Ectodermal cell (in vitro differentiated cells): ENCODE measurements around the gene CRTC2.
"Not testable (repeated sequence)": the region's sequence is repeated elsewhere in the genome, so short reads cannot be mapped to it uniquely, and the experiment has no call there.

Experiments
- H3K27ac ChIP-seq: 2 replicates; pipeline ENCODE4 v1.7.0; 2013; ENCODE audit warnings: mild to moderate bottlenecking, low read depth, low read length; ENCODE audit not compliant: insufficient read depth, poor library complexity, severe bottlenecking
- H3K27me3 ChIP-seq: 2 replicates; pipeline ENCODE4 v1.7.0; 2013; ENCODE audit warnings: mild to moderate bottlenecking, low read length; ENCODE audit not compliant: insufficient read depth, control insufficient read depth, poor library complexity, severe bottlenecking
- H3K36me3 ChIP-seq: one replicate; pipeline ENCODE4 v1.7.0; 2013; ENCODE audit warnings: low read length; ENCODE audit not compliant: control insufficient read depth, insufficient read depth
- H3K4me1 ChIP-seq: one replicate; pipeline ENCODE4 v1.7.0; 2013; ENCODE audit warnings: low read length; ENCODE audit not compliant: control insufficient read depth, insufficient read depth
- H3K4me3 ChIP-seq: 2 replicates; pipeline ENCODE4 v1.7.0; 2013; ENCODE audit warnings: low read depth, low read length, control low read depth; ENCODE audit not compliant: insufficient read depth
- H3K9me3 ChIP-seq: 2 replicates; pipeline ENCODE4 v1.7.0; 2013; ENCODE audit warnings: mild to moderate bottlenecking, low read length, moderate library complexity; ENCODE audit not compliant: control insufficient read depth
- WGBS, 2 experiments: methylation state at CpG; one replicate each; pipeline ENCODE4 v1.1.7; 2013; ENCODE audit warnings: missing lambda C conversion rate in 2 of 2; 5-methylcytosine and 5-hydroxymethylcytosine counted together

CRTC2 gene

GRCh38 chr1:153919876-153920852 lies 38.2 kb downstream of the CRTC2 start:
- Histone ChIP-seq H3K36me3 (no peaks in the 10 kb centered on the region), H3K27me3 (no peaks in the 10 kb centered on the region), H3K27ac (no peak overlapping the region), H3K4me1 (peaks cover 23% of the 10 kb centered on the region), H3K4me3 (peak overlapping the region; percentile 73), H3K9me3 (no peaks in the 10 kb centered on the region)
- 65 to 70% methylated on average over 4 of the region's 4 CpGs for WGBS, 2 experiments

DNA sequence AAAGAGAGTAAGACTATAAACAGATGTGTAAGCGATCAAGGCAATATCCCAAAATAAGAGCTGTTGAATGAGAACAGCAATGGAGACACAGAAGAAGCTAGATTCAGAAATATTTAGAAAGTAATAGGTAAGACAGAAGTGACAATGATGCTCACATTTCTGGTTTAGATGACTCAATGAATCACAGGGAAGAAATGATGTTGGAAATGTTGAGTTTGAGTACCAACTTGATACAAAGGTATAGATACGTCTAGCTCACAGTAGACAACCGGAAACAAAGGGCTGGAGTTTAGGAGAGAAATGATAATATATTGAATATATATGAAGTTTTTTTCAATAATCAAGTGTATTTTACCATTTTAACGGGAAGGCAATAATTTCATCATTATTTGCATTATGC lies 42.1 kb downstream of the CRTC2 start:
- H3K9me3 ChIP-seq = no peaks in the 10 kb centered on the region
- H3K27ac ChIP-seq = no peak overlapping the region
- no peaks in the 10 kb centered on the region for H3K27me3 ChIP-seq
- no peak overlapping the region for H3K4me3 ChIP-seq
- peaks cover 23% of the 10 kb centered on the region for H3K4me1 ChIP-seq
- 97 to 100% methylated on average over 1 to 3 of the region's 4 CpGs for WGBS, 2 experiments
- no peaks in the 10 kb centered on the region for H3K36me3 ChIP-seq

GRCh38 chr1:153912349-153912748 lies 46.1 kb downstream of the CRTC2 start:
- Histone ChIP-seq H3K36me3 (peaks cover 4% of the 10 kb centered on the region), H3K27ac (no peak overlapping the region), H3K4me3 (no peak overlapping the region), H3K9me3 (no peaks in the 10 kb centered on the region), H3K4me1 (no peaks in the 10 kb centered on the region), H3K27me3 (no peaks in the 10 kb centered on the region)
- 88 to 96% methylated on average over 2 of the region's 2 CpGs for WGBS, 2 experiments

DNA sequence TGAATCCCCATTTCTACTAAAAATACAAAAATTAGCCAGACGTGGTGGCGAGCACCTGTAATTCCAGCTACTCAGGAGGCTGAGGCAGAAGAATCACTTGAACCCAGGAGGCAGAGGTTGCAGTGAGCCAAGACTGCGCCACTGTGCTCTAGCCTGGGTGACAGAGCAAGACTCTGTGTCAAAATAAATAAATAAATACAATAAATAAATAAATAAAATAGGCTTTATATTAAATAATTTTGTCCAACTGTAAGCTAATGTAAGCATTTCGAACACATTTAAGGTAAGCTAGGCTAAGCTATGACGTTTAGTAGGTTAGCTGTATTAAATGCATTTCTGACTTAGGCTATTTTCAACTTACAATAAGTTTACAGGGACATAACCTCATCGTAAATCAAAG lies 47.9 kb downstream of the CRTC2 start:
- not testable (repeated sequence) for H3K4me1 ChIP-seq, H3K27me3 ChIP-seq, H3K27ac ChIP-seq, H3K36me3 ChIP-seq, H3K4me3 ChIP-seq, H3K9me3 ChIP-seq
- 93% methylated on average over 3 to 5 of the region's 6 CpGs for WGBS, 2 experiments

- Histone ChIP-seq H3K4me3 (no peak overlapping the region), H3K27me3 (no peaks in the 10 kb centered on the region), H3K4me1 (no peaks in the 10 kb centered on the region), H3K36me3 (peaks cover 4% of the 10 kb centered on the region), H3K9me3 (no peaks in the 10 kb centered on the region), H3K27ac (no peak overlapping the region)
- 95 to 98% methylated on average over 5 of the region's 6 CpGs for WGBS, 2 experiments
Observed at GRCh38 chr1:153908071-153908470, 50.3 kb downstream of the CRTC2 start.

GRCh38 chr1:153907134-153907533 lies 51.3 kb downstream of the CRTC2 start:
- Histone ChIP-seq H3K9me3 (no peaks in the 10 kb centered on the region), H3K36me3 (peaks cover 4% of the 10 kb centered on the region), H3K4me1 (no peaks in the 10 kb centered on the region), H3K27me3 (no peaks in the 10 kb centered on the region), H3K27ac (no peak overlapping the region), H3K4me3 (no peak overlapping the region)
- 97 to 99% methylated on average over 5 to 6 of the region's 6 CpGs for WGBS, 2 experiments

GRCh38 chr1:153906396-153906795 lies 52.0 kb downstream of the CRTC2 start:
- Histone ChIP-seq H3K4me1 (no peaks in the 10 kb centered on the region), H3K9me3 (no peaks in the 10 kb centered on the region), H3K4me3 (no peak overlapping the region), H3K36me3 (peaks cover 4% of the 10 kb centered on the region), H3K27ac (no peak overlapping the region), H3K27me3 (no peaks in the 10 kb centered on the region)
- 95 to 100% methylated on average over 1 of the region's 1 CpG for WGBS, 2 experiments

GRCh38 chr1:153905908-153906307 lies 52.5 kb downstream of the CRTC2 start:
- 92 to 94% methylated on average over 8 of the region's 8 CpGs for WGBS, 2 experiments
- H3K27ac ChIP-seq, H3K4me3 ChIP-seq, H3K9me3 ChIP-seq, H3K27me3 ChIP-seq, H3K4me1 ChIP-seq, H3K36me3 ChIP-seq: not testable (repeated sequence)

DNA sequence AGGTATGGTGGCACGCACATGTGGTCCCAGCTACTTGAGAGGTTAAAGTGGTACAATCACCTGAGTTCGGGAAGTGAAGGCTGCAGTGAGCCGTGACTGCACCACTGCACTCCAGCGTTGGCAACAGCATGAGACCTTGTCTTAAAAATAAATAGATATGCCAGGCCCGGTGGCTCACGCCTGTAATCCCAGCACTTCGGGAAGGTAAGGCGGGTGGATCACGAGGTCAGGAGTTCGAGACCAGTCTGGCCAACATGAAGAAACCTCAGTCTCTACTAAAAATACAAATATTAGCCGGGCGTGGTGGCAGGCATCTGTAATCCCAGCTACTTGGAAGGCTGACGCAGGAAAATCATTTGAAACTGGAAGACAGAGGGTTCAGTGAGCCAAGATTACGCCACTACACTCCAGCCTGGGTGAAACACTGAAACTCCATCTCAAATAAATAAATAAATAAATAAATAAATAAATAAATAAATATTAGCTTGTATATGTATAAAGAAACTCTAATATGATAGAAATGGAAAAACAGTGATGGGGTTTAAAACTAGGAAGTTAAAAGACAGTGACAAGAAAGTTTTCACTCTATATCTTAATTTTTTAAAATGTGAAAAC lies 54.5 kb downstream of the CRTC2 start:
- Histone ChIP-seq H3K36me3 (peaks cover 8% of the 10 kb centered on the region), H3K27me3 (no peaks in the 10 kb centered on the region), H3K4me1 (no peaks in the 10 kb centered on the region), H3K9me3 (no peaks in the 10 kb centered on the region), H3K4me3 (no peak overlapping the region), H3K27ac (no peak overlapping the region)
- 92 to 96% methylated on average over 13 to 14 of the region's 14 CpGs for WGBS, 2 experiments

- Histone ChIP-seq H3K36me3 (peaks cover 3% of the 10 kb centered on the region), H3K9me3 (no peaks in the 10 kb centered on the region), H3K4me1 (no peaks in the 10 kb centered on the region), H3K27me3 (no peaks in the 10 kb centered on the region), H3K4me3 (no peak overlapping the region), H3K27ac (no peak overlapping the region)
- 95 to 99% methylated on average over 5 to 6 of the region's 6 CpGs for WGBS, 2 experiments
Observed at GRCh38 chr1:153899509-153899908, 58.9 kb downstream of the CRTC2 start.
